HEK293 (cell line): ENCODE data around the gene PRR16.

Experiments used
- ZNF24 ChIP-seq: fragments of 450-650 bp; formaldehyde crosslinking; IDR thresholded peaks from 2 replicates; pipeline ENCODE4 v1.5.1; 2016; ENCODE audit warnings: missing biosample characterization, missing genetic modification characterization
- ZNF274 ChIP-seq, 2 experiments: fragments of 200-500 bp in 1 of 2; fragments of 450-650 bp in 1 of 2; sonication (Bioruptor generic) in 1 of 2; formaldehyde crosslinking in 1 of 2; IDR thresholded peaks; 2 replicates each; pipeline versions ENCODE4 v1.5.1 to v1.6.1; 2014 to 2016; ENCODE audit warnings: borderline replicate concordance in 1 of 2, inconsistent platforms in 1 of 2, low read length in 1 of 2, missing biosample characterization in 1 of 2, missing genetic modification characterization in 1 of 2
- ZNF544 ChIP-seq: fragments of 450-650 bp; formaldehyde crosslinking; IDR thresholded peaks from 2 replicates; pipeline ENCODE4 v1.5.0; 2017; ENCODE audit warnings: missing biosample characterization, missing genetic modification characterization
- TF ChIP-seq, protein P1 (sequence below): fragments of 450-650 bp; formaldehyde crosslinking; IDR thresholded peaks from 2 replicates; pipeline ENCODE4 v1.5.1; 2016; ENCODE audit warnings: missing biosample characterization, missing genetic modification characterization
- TF ChIP-seq, protein P2 (sequence below): fragments of 450-650 bp; formaldehyde crosslinking; IDR thresholded peaks from 2 replicates; pipeline ENCODE4 v1.5.1; 2016; ENCODE audit warnings: missing biosample characterization, missing genetic modification characterization, borderline replicate concordance

DNA sequence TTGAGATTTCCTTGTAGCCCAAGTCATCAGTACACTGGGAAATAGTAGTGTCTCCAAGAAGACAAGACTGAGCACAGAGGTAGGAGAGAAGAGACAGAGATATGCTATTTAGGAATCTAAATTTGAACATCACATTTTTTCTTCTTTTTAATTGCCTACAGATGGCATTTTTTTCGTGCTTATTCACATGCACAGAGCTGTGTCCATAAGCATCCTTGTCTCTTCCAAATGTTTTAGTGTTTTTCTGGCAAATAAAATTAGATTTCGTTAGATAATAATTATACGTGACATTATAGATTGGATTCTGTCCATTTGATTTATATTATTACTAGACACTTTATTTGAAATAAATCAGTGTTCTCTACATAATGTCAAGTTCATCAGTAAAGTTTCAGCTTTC is 80.9 kb downstream of the PRR16 start:
- TF ChIP-seq, protein P1, sequence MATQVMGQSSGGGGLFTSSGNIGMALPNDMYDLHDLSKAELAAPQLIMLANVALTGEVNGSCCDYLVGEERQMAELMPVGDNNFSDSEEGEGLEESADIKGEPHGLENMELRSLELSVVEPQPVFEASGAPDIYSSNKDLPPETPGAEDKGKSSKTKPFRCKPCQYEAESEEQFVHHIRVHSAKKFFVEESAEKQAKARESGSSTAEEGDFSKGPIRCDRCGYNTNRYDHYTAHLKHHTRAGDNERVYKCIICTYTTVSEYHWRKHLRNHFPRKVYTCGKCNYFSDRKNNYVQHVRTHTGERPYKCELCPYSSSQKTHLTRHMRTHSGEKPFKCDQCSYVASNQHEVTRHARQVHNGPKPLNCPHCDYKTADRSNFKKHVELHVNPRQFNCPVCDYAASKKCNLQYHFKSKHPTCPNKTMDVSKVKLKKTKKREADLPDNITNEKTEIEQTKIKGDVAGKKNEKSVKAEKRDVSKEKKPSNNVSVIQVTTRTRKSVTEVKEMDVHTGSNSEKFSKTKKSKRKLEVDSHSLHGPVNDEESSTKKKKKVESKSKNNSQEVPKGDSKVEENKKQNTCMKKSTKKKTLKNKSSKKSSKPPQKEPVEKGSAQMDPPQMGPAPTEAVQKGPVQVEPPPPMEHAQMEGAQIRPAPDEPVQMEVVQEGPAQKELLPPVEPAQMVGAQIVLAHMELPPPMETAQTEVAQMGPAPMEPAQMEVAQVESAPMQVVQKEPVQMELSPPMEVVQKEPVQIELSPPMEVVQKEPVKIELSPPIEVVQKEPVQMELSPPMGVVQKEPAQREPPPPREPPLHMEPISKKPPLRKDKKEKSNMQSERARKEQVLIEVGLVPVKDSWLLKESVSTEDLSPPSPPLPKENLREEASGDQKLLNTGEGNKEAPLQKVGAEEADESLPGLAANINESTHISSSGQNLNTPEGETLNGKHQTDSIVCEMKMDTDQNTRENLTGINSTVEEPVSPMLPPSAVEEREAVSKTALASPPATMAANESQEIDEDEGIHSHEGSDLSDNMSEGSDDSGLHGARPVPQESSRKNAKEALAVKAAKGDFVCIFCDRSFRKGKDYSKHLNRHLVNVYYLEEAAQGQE (tag by site-specific recombination): no peak
- no peak for TF ChIP-seq ZNF274 (IDR thresholded peaks at IDR 0.05; ENCODE audit: low read length)
- TF ChIP-seq ZNF274 (tag by site-specific recombination; IDR thresholded peaks at IDR 0.05; ENCODE audit: borderline replicate concordance): no peak
- TF ChIP-seq ZNF544 (tag by site-specific recombination): no peak
- TF ChIP-seq, protein P2, sequence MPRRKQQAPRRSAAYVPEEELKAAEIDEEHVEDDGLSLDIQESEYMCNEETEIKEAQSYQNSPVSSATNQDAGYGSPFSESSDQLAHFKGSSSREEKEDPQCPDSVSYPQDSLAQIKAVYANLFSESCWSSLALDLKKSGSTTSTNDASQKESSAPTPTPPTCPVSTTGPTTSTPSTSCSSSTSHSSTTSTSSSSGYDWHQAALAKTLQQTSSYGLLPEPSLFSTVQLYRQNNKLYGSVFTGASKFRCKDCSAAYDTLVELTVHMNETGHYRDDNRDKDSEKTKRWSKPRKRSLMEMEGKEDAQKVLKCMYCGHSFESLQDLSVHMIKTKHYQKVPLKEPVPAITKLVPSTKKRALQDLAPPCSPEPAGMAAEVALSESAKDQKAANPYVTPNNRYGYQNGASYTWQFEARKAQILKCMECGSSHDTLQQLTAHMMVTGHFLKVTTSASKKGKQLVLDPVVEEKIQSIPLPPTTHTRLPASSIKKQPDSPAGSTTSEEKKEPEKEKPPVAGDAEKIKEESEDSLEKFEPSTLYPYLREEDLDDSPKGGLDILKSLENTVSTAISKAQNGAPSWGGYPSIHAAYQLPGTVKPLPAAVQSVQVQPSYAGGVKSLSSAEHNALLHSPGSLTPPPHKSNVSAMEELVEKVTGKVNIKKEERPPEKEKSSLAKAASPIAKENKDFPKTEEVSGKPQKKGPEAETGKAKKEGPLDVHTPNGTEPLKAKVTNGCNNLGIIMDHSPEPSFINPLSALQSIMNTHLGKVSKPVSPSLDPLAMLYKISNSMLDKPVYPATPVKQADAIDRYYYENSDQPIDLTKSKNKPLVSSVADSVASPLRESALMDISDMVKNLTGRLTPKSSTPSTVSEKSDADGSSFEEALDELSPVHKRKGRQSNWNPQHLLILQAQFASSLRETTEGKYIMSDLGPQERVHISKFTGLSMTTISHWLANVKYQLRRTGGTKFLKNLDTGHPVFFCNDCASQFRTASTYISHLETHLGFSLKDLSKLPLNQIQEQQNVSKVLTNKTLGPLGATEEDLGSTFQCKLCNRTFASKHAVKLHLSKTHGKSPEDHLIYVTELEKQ (tag by site-specific recombination): no peak
- no peak for TF ChIP-seq ZNF24 (tag by site-specific recombination)
